OCI-LY1 (cell line): ENCODE results near the gene CCDC138.

Experiments used
- H2AFZ ChIP-seq: fragments of 200-600 bp; sonication (generic), shearing (Covaris generic); 2 replicates; pipeline ENCODE4 v1.6.0; 2014; ENCODE audit warnings: antibody characterized with exemption, mild to moderate bottlenecking, low read length
- H3F3A ChIP-seq: fragments of 200-600 bp; sonication (generic), shearing (Covaris generic); 2 replicates; pipeline ENCODE4 v1.6.0; 2014; ENCODE audit warnings: mild to moderate bottlenecking, antibody characterized with exemption, low read length, moderate library complexity; ENCODE audit not compliant: insufficient read depth
- H3K27ac ChIP-seq: fragments of 200-600 bp; sonication (generic); 2 replicates; pipeline ENCODE4 v1.5.1; 2014; ENCODE audit warnings: low read length, mixed run types, mild to moderate bottlenecking, low read depth; ENCODE audit not compliant: poor library complexity, severe bottlenecking
- H3K27me3 ChIP-seq: fragments of 200-600 bp; sonication (generic); 2 replicates; pipeline ENCODE4 v1.6.0; 2014; ENCODE audit warnings: antibody characterized with exemption, mild to moderate bottlenecking, low read length, moderate library complexity; ENCODE audit not compliant: insufficient read depth
- H3K36me3 ChIP-seq: fragments of 200-600 bp; sonication (generic); 2 replicates; pipeline ENCODE4 v1.6.1; 2014; ENCODE audit warnings: mild to moderate bottlenecking, antibody characterized with exemption, low read length, moderate library complexity, mixed read lengths; ENCODE audit not compliant: insufficient read depth
- H3K4me1 ChIP-seq: fragments of 200-600 bp; sonication (generic); 2 replicates; pipeline ENCODE4 v1.5.1; 2014; ENCODE audit warnings: mild to moderate bottlenecking, low read length, moderate library complexity; ENCODE audit not compliant: insufficient read depth, severe bottlenecking
- H3K4me2 ChIP-seq: fragments of 200-600 bp; sonication (generic), shearing (Covaris generic); 2 replicates; pipeline ENCODE4 v1.6.1; 2014; ENCODE audit warnings: low read length
- H3K4me3 ChIP-seq: fragments of 200-600 bp; sonication (generic); 2 replicates; pipeline ENCODE4 v1.5.1; 2014; ENCODE audit warnings: low read length, low read depth, mild to moderate bottlenecking, mixed read lengths; ENCODE audit not compliant: poor library complexity, severe bottlenecking
- H3K79me2 ChIP-seq: fragments of 200-600 bp; shearing (Covaris generic); 2 replicates; pipeline ENCODE4 v1.6.1; 2016; ENCODE audit warnings: mixed run types, low read length, mixed read lengths; ENCODE audit not compliant: insufficient read depth
- H3K9ac ChIP-seq: fragments of 200-600 bp; sonication (generic), shearing (Covaris generic); 2 replicates; pipeline ENCODE4 v1.6.1; 2014; ENCODE audit warnings: mild to moderate bottlenecking, low read length, mixed read lengths
- H3K9me2 ChIP-seq: fragments of 200-600 bp; sonication (generic), shearing (Covaris generic); 2 replicates; pipeline ENCODE4 v1.6.1; 2014; ENCODE audit warnings: low read depth, mild to moderate bottlenecking, low read length, mixed read lengths
- H3K9me3 ChIP-seq: fragments of 200-600 bp; shearing (Covaris generic); 2 replicates; pipeline ENCODE4 v1.6.1; 2014; ENCODE audit warnings: low read length, mixed read lengths
- H4K20me1 ChIP-seq: fragments of 200-600 bp; sonication (generic), shearing (Covaris generic); 2 replicates; pipeline ENCODE4 v1.6.0; 2016; ENCODE audit warnings: mild to moderate bottlenecking, low read length; ENCODE audit not compliant: insufficient read depth
- EZH2 ChIP-seq: fragments of 200-600 bp; sonication (generic), shearing (Covaris generic); IDR thresholded peaks from 2 replicates; pipeline ENCODE4 v1.8.0; 2017; ENCODE audit warnings: borderline replicate concordance, mixed run types, mild to moderate bottlenecking, antibody characterized with exemption, low read length, moderate library complexity, mixed read lengths
- TF ChIP-seq, protein P1 (sequence below): fragments of 200-600 bp; sonication (generic), shearing (Covaris generic); IDR thresholded peaks from 2 replicates; pipeline ENCODE4 v1.5.1; 2017; ENCODE audit warnings: mild to moderate bottlenecking, antibody characterized with exemption, low read length, moderate library complexity, mixed read lengths

The CCDC138 gene

GRCh38 chr2:108835040-108835439 lies 48.5 kb downstream of the CCDC138 start:
- Histone ChIP-seq H3K79me2 (no peaks in the 10 kb centered on the region), H3K36me3 (peaks cover 3% of the 10 kb centered on the region; the same call in 1 of the 2 replicates), H3K9me2 (no peaks in the 10 kb centered on the region), H3K27ac (no peak overlapping the region), H3K27me3 (no peaks in the 10 kb centered on the region), H3K9ac (no peak overlapping the region), H3K4me1 (no peaks in the 10 kb centered on the region), H3F3A (no peaks in the 10 kb centered on the region), H3K9me3 (peaks cover 13% of the 10 kb centered on the region), H3K4me3 (no peak overlapping the region), H3K4me2 (no peak overlapping the region), H2AFZ (no peak overlapping the region), H4K20me1 (no peaks in the 10 kb centered on the region)
- TF ChIP-seq, protein P1, sequence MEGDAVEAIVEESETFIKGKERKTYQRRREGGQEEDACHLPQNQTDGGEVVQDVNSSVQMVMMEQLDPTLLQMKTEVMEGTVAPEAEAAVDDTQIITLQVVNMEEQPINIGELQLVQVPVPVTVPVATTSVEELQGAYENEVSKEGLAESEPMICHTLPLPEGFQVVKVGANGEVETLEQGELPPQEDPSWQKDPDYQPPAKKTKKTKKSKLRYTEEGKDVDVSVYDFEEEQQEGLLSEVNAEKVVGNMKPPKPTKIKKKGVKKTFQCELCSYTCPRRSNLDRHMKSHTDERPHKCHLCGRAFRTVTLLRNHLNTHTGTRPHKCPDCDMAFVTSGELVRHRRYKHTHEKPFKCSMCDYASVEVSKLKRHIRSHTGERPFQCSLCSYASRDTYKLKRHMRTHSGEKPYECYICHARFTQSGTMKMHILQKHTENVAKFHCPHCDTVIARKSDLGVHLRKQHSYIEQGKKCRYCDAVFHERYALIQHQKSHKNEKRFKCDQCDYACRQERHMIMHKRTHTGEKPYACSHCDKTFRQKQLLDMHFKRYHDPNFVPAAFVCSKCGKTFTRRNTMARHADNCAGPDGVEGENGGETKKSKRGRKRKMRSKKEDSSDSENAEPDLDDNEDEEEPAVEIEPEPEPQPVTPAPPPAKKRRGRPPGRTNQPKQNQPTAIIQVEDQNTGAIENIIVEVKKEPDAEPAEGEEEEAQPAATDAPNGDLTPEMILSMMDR: no peak
- no peak for TF ChIP-seq EZH2

DNA sequence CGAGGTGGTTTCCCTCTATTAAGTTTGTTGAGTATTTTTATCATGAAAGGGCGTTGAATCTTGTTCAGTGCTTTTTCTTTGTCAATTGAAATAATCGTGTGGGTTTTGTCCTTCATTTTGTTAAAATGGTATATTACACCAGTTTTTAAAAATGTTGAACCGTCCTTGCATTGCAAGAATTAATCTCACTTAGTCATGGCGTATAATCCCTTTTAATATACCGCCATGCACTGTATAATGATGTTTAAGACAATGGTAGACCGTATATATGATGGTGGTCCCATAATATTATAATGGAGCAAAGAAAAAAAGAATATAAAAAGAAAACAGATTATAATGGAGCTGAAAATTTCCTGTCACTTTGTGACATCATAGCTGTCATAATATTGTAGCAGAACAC lies 50.6 kb downstream of the CCDC138 start:
- H3K4me2 ChIP-seq: no peak overlapping the region
- H3K79me2 ChIP-seq: no peaks in the 10 kb centered on the region
- H2AFZ ChIP-seq: no peak overlapping the region
- peaks cover 14% of the 10 kb centered on the region for H3K9me3 ChIP-seq
- H3K4me1 ChIP-seq: no peaks in the 10 kb centered on the region
- no peaks in the 10 kb centered on the region for H4K20me1 ChIP-seq
- peaks cover 21% of the 10 kb centered on the region for H3K36me3 ChIP-seq
- no peak overlapping the region for H3K4me3 ChIP-seq
- no peak overlapping the region for H3K9ac ChIP-seq
- no peaks in the 10 kb centered on the region for H3K27me3 ChIP-seq
- H3F3A ChIP-seq: no peaks in the 10 kb centered on the region
- no peaks in the 10 kb centered on the region for H3K9me2 ChIP-seq
- H3K27ac ChIP-seq: no peak overlapping the region
- TF ChIP-seq, protein P1: no peak
- TF ChIP-seq EZH2: no peak

DNA sequence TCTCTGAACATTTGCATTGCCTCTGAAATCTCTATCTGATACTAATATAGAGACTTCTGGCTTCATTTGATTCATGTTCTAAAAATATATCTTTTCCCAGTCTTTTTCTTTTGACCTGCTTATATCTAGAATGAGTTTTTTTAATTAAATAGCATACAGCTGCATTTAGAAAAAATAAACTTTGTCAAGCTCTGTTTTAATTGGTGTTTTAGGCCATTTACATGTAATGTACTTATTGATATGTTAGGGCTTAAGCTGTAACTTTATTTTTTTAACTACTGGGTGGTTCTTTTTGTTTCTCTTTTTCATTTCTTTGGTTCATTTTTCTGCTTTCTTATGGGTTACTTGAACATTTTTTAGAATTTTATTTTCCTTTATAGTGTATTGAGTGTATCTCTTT lies 54.9 kb downstream of the CCDC138 start:
- Histone ChIP-seq H3K4me1 (no peaks in the 10 kb centered on the region), H3K27ac (no peak overlapping the region), H3K9me3 (peaks cover 11% of the 10 kb centered on the region), H3K27me3 (no peaks in the 10 kb centered on the region), H3K9me2 (no peaks in the 10 kb centered on the region), H3K9ac (no peak overlapping the region), H3F3A (no peaks in the 10 kb centered on the region), H2AFZ (no peak overlapping the region), H3K79me2 (no peaks in the 10 kb centered on the region), H4K20me1 (no peaks in the 10 kb centered on the region), H3K36me3 (peaks cover 21% of the 10 kb centered on the region), H3K4me2 (no peak overlapping the region), H3K4me3 (no peak overlapping the region)
- TF ChIP-seq, protein P1: no peak
- no peak for TF ChIP-seq EZH2
